OCI-LY3 (cell line): ENCODE results near the gene KCNA2.

Experiments
- H2AFZ ChIP-seq: fragments of 200-600, 300-600 bp; shearing (Covaris generic); 2 replicates; pipeline ENCODE4 v1.6.0; 2014; ENCODE audit warnings: antibody characterized with exemption, low read depth, low read length
- H3K27ac ChIP-seq: fragments of 200-600, 300-600 bp; sonication (generic); 2 replicates; pipeline ENCODE4 v1.5.1; 2014; ENCODE audit warnings: mild to moderate bottlenecking, low read length, moderate library complexity, mixed read lengths
- H3K27me3 ChIP-seq: fragments of 200-600, 300-600 bp; sonication (generic); 2 replicates; pipeline ENCODE4 v1.6.1; 2014; ENCODE audit warnings: low read depth, low read length, mixed read lengths
- H3K36me3 ChIP-seq: fragments of 200-600, 300-600 bp; sonication (generic); replicated peaks from 2 replicates; pipeline ENCODE3; 2014; ENCODE audit warnings: low read depth, low read length, mixed read lengths
- H3K4me1 ChIP-seq: fragments of 300-600, 200-600 bp; sonication (generic); 2 replicates; pipeline ENCODE4 v1.6.1; 2014; ENCODE audit warnings: low read length, mixed read lengths
- H3K4me2 ChIP-seq: fragments of 200-600, 300-600 bp; sonication (generic); 2 replicates; pipeline ENCODE4 v1.6.1; 2014; ENCODE audit warnings: low read length, mixed read lengths
- H3K4me3 ChIP-seq: fragments of 300-600, 200-600 bp; sonication (generic); 2 replicates; pipeline ENCODE4 v1.5.1; 2014; ENCODE audit warnings: antibody characterized with exemption, mild to moderate bottlenecking, low read length, moderate library complexity
- H3K79me2 ChIP-seq: fragments of 300-600, 200-600 bp; shearing (Covaris generic); 2 replicates; pipeline ENCODE4 v1.6.1; 2014; ENCODE audit warnings: mild to moderate bottlenecking, low read length, mixed read lengths
- H3K9ac ChIP-seq: fragments of 300-600, 200-600 bp; shearing (Covaris generic); 2 replicates; pipeline ENCODE4 v1.6.0; 2014; ENCODE audit warnings: mild to moderate bottlenecking, low read length, moderate library complexity
- H3K9me3 ChIP-seq: fragments of 200-600, 300-600 bp; shearing (Covaris generic); 2 replicates; pipeline ENCODE4 v1.6.1; 2014; ENCODE audit warnings: low read length, mixed read lengths; ENCODE audit not compliant: insufficient read depth
- H4K20me1 ChIP-seq: fragments of 200-600, 300-600 bp; sonication (generic); 2 replicates; pipeline ENCODE4 v1.6.1; 2016; ENCODE audit warnings: low read length, mixed read lengths; ENCODE audit not compliant: insufficient read depth
- EZH2phosphoT487 ChIP-seq: fragments of 200-600 bp; shearing (Covaris generic); IDR thresholded peaks from 2 replicates; pipeline ENCODE4 v1.6.1; 2018; ENCODE audit warnings: antibody characterized with exemption, mixed run types, low read depth
- TF ChIP-seq, protein P1 (sequence below): fragments of 200-600, 300-600 bp; sonication (generic); IDR thresholded peaks from 2 replicates; pipeline ENCODE4 v1.5.1; 2014; ENCODE audit warnings: antibody characterized with exemption, low read length, low read depth

Gene KCNA2

DNA sequence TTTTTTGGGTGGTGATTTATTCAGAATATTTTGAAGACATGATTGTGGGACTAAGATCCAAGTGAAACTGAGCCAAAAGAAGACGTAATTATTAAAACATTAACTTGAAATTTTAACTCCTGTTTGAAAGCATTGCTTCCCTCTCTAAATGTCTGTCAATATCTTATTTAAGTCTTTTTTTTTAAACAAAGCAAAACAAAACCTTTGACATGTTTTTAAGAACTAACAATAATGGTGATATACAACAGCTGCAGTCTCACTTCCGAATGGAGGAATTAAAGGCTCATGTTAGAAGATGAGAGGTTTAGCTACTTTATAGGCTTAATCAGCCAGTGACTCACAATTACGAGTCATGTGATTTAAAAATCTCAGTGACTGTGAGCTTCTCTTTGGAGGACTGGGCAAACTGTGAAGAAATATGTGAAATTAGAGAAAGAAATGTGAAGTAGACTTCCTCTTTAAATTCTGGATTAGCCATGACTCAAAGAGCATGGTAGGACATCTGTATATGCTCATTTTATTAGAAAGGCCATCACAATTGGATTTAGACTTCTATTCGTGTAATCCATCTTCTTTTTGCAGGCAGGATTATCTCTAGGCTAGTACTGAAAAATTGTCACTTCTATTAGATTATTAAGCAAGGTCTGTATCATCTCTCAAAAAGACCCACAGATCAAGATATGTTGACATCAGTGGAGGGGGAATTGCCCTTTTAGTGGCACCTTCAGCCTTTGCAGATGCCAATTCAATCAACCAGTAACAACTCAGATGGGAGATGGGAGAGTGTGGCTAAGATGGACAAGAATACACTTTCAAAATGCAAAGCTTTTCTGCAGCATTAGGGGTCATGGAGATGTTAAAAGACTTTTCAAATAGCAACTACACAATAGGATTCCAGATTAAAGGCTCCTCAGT is 39.9 kb upstream of the KCNA2 start:
- Histone ChIP-seq H3K27me3 (no peaks in the 10 kb centered on the region), H3K4me1 (peaks cover 51% of the 10 kb centered on the region), H3K4me2 (no peak overlapping the region), H3K4me3 (no peak overlapping the region), H3K79me2 (0 out of 2 replicates have a peak, but pooled peaks cover 3% of the 10 kb centered on the region), H3K36me3 (no peaks in the 10 kb centered on the region), H4K20me1 (no peaks in the 10 kb centered on the region), H2AFZ (no peak overlapping the region), H3K9ac (no peak overlapping the region), H3K27ac (no peak overlapping the region), H3K9me3 (no peaks in the 10 kb centered on the region)
- TF ChIP-seq EZH2phosphoT487: no peak
- TF ChIP-seq, protein P1, sequence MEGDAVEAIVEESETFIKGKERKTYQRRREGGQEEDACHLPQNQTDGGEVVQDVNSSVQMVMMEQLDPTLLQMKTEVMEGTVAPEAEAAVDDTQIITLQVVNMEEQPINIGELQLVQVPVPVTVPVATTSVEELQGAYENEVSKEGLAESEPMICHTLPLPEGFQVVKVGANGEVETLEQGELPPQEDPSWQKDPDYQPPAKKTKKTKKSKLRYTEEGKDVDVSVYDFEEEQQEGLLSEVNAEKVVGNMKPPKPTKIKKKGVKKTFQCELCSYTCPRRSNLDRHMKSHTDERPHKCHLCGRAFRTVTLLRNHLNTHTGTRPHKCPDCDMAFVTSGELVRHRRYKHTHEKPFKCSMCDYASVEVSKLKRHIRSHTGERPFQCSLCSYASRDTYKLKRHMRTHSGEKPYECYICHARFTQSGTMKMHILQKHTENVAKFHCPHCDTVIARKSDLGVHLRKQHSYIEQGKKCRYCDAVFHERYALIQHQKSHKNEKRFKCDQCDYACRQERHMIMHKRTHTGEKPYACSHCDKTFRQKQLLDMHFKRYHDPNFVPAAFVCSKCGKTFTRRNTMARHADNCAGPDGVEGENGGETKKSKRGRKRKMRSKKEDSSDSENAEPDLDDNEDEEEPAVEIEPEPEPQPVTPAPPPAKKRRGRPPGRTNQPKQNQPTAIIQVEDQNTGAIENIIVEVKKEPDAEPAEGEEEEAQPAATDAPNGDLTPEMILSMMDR: no peak

DNA sequence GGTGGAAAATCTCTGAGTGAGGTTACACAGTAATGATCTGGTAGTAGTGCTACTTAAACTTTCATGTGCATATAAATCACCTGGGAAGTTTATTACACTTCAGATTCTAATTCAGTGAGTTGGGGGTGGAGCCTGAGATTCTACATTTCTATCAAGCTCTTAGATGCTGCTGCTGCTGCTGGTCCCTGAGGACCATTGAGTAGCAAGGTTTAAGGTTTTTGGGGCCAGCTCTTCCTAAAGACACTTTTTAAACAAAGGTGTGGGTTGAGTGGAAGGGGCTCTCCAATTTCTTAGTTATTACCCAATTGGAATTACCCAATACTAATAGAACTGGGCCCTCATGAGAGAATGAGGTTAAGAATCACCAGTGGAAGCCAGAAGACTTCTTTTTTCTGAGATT is 39.1 kb upstream of the KCNA2 start:
- no peak overlapping the region for H3K27ac ChIP-seq
- H3K79me2 ChIP-seq: 0 out of 2 replicates have a peak, but pooled peaks cover 3% of the 10 kb centered on the region
- no peak overlapping the region for H3K4me2 ChIP-seq
- no peak overlapping the region for H3K4me3 ChIP-seq
- TF ChIP-seq EZH2phosphoT487: no peak
- TF ChIP-seq, protein P1: no peak
- peaks cover 58% of the 10 kb centered on the region for H3K4me1 ChIP-seq
- no peaks in the 10 kb centered on the region for H3K36me3 ChIP-seq
- H3K9me3 ChIP-seq: no peaks in the 10 kb centered on the region
- no peaks in the 10 kb centered on the region for H3K27me3 ChIP-seq
- H2AFZ ChIP-seq: no peak overlapping the region
- H4K20me1 ChIP-seq: no peaks in the 10 kb centered on the region
- no peak overlapping the region for H3K9ac ChIP-seq

DNA sequence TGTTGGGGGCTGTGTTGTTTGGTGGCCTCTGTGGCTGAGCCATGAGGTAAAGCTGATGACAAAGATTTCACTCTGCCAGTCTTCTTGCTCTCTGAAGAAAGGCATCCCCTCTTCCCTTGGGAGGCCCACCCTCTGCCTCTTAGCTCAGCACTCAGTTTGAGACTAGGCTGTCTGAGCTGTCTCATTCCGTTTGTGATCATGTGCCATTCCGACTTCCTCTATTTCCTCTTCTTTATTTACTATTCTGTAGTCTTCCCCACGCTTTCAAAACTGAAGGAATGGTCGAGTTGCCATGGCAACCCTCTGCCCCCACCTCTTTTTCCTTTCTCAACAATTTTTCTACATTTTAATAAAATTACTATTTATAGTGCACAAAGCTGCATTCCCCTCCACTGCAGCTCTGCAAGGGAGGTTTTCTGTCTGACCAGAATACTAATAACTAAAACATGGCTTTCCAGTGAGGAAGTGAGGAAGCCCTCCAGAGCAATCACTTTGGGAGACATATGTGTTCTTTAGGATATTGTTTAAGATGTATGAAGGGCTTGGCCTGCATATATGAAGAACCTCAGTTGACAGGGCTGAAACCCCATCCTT is 37.8 kb upstream of the KCNA2 start:
- Histone ChIP-seq H3K79me2 (0 out of 2 replicates have a peak, but pooled peaks cover 3% of the 10 kb centered on the region), H3K9ac (peak overlapping the region; percentile 40), H4K20me1 (no peaks in the 10 kb centered on the region)

More for the DNA sequence above, 37.8 kb upstream of the KCNA2 start:
- Histone ChIP-seq H3K4me2 (peak overlapping the region; percentile 55), H3K9me3 (no peaks in the 10 kb centered on the region), H3K27me3 (no peaks in the 10 kb centered on the region), H3K27ac (peak overlapping the region; percentile 51), H3K4me1 (peaks cover 70% of the 10 kb centered on the region), H3K36me3 (no peaks in the 10 kb centered on the region), H3K4me3 (no peak overlapping the region), H2AFZ (no peak overlapping the region)
- no peak for TF ChIP-seq EZH2phosphoT487
- TF ChIP-seq, protein P1: no peak
